SK-N-SH (cell line): ENCODE data around the gene MINDY3.

Source experiments
- EZH2phosphoT487 ChIP-seq: fragments of 200-600 bp; sonication (generic); IDR thresholded peaks from 2 replicates; pipeline ENCODE4 v1.6.1; 2017; ENCODE audit warnings: low read depth, mixed run types, mild to moderate bottlenecking, antibody characterized with exemption, moderate library complexity, borderline replicate concordance
- FOXJ3 ChIP-seq: sonication (generic); formaldehyde crosslinking; IDR thresholded peaks from 2 replicates; pipeline ENCODE4 v1.5.1; 2020; ENCODE audit warnings: mild to moderate bottlenecking, missing genetic modification reagents
- FOXM1 ChIP-seq: IDR thresholded peaks from 2 replicates; pipeline ENCODE4 v1.4.0; 2012; ENCODE audit warnings: low read depth, mild to moderate bottlenecking
- GABPA ChIP-seq: IDR thresholded peaks from 2 replicates; pipeline ENCODE4 v1.4.0; 2012; ENCODE audit warnings: low read depth, mild to moderate bottlenecking
- GATA2 ChIP-seq: sonication (generic); formaldehyde crosslinking; IDR thresholded peaks from 2 replicates; pipeline ENCODE4 v1.5.0; 2020; ENCODE audit warnings: mild to moderate bottlenecking, missing genetic modification reagents
- NFIC ChIP-seq: IDR thresholded peaks from 2 replicates; pipeline ENCODE4 v1.4.0; 2012; ENCODE audit warnings: borderline replicate concordance
- POLR2AphosphoS5 ChIP-seq: IDR thresholded peaks from 2 replicates; pipeline ENCODE4 v1.6.1; 2012; ENCODE audit warnings: low read depth, low read length
- RAD21 ChIP-seq: IDR thresholded peaks from 2 replicates; pipeline ENCODE4 v1.6.1; 2012; ENCODE audit warnings: mild to moderate bottlenecking, low read length
- RCOR1 ChIP-seq: fragments of 150-350 bp; IDR thresholded peaks from 2 replicates; pipeline ENCODE4 v1.6.1; 2017; ENCODE audit warnings: antibody characterized with exemption, low read length
- RFX5 ChIP-seq: IDR thresholded peaks from 2 replicates; pipeline ENCODE4 v1.6.1; 2012; ENCODE audit warnings: mild to moderate bottlenecking, improper control_type of control experiment, low read length
- SMC3 ChIP-seq: IDR thresholded peaks from 2 replicates; pipeline ENCODE4 v1.6.1; 2012; ENCODE audit warnings: low read depth, low read length, improper control_type of control experiment
- YY1 ChIP-seq: IDR thresholded peaks from 2 replicates; pipeline ENCODE4 v1.4.0; 2012; ENCODE audit warnings: low read depth, mild to moderate bottlenecking
- TF ChIP-seq, protein P1 (sequence below): fragments of 200-600 bp; sonication (generic); IDR thresholded peaks from 2 replicates; pipeline ENCODE4 v1.6.1; 2017; ENCODE audit warnings: antibody characterized with exemption, mild to moderate bottlenecking, moderate library complexity

DNA sequence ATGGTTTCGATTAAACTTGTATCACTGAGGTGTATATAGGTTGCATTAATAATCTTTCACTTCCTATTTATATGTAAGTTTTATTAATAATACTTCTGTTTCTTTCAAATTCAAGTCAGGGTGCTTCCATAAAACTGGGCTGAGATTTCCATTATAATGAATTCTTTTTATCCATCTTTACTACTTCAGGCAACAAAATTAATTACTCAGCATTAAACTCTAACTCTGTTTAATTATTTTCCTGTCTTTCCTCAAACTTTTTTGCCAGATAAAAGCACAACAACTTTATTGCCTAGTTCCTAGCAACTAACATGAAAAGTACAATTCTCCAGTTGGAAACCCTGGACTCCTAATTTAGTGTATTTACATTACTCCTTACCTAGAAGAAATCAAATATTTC is 3.0 kb upstream of the MINDY3 start:
- TF ChIP-seq EZH2phosphoT487 (no peak), SMC3 (no peak), GABPA (no peak), GATA2 (no peak), RFX5 (no peak), NFIC (no peak), FOXJ3 (no peak), POLR2AphosphoS5 (no peak), YY1 (no peak), RAD21 (no peak), RCOR1 (no peak), FOXM1 (no peak)
- TF ChIP-seq, protein P1, sequence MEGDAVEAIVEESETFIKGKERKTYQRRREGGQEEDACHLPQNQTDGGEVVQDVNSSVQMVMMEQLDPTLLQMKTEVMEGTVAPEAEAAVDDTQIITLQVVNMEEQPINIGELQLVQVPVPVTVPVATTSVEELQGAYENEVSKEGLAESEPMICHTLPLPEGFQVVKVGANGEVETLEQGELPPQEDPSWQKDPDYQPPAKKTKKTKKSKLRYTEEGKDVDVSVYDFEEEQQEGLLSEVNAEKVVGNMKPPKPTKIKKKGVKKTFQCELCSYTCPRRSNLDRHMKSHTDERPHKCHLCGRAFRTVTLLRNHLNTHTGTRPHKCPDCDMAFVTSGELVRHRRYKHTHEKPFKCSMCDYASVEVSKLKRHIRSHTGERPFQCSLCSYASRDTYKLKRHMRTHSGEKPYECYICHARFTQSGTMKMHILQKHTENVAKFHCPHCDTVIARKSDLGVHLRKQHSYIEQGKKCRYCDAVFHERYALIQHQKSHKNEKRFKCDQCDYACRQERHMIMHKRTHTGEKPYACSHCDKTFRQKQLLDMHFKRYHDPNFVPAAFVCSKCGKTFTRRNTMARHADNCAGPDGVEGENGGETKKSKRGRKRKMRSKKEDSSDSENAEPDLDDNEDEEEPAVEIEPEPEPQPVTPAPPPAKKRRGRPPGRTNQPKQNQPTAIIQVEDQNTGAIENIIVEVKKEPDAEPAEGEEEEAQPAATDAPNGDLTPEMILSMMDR, result no peak
